HG02623 (cell line): ENCODE measurements around the gene TTC39A.

Source experiments
- ATAC-seq: cut with Tn5 transposase; IDR thresholded peaks from one replicate; pipeline ENCODE4 v1.9.1; 2021; ENCODE audit warnings: moderate library complexity; ENCODE audit not compliant: unreplicated experiment

Gene TTC39A

GRCh38 chr1:51330331-51331201 lies at the start of gene TTC39A:
Gene TTC39A, minus strand, starts transcription at chr1:51330562. Its CDS starts 85 bp downstream, at chr1:51330477.
- no peak for ATAC-seq

GRCh38 chr1:51378871-51379270 lies 48.5 kb upstream of the TTC39A start:
- ATAC-seq: no peak

- no peak for ATAC-seq
Observed at GRCh38 chr1:51373898-51374297, 43.5 kb upstream of the TTC39A start.

- ATAC-seq: no peak
Observed at GRCh38 chr1:51372561-51372960, 42.2 kb upstream of the TTC39A start.

- ATAC-seq: no peak
Observed at GRCh38 chr1:51369171-51369570, 38.8 kb upstream of the TTC39A start.

- ATAC-seq: no peak
Observed at GRCh38 chr1:51365774-51366173, 35.4 kb upstream of the TTC39A start.

GRCh38 chr1:51359879-51360278 lies 29.5 kb upstream of the TTC39A start:
- ATAC-seq: no peak

- no peak for ATAC-seq
Observed at GRCh38 chr1:51355382-51355781, 25.0 kb upstream of the TTC39A start.

- no peak for ATAC-seq
Observed at GRCh38 chr1:51354416-51354815, 24.1 kb upstream of the TTC39A start.

- ATAC-seq: no peak
Observed at GRCh38 chr1:51351907-51352306, 21.5 kb upstream of the TTC39A start.

GRCh38 chr1:51349862-51350261 lies 19.5 kb upstream of the TTC39A start:
- no peak for ATAC-seq

GRCh38 chr1:51348147-51348527 lies 17.8 kb upstream of the TTC39A start:
- ATAC-seq: no peak

GRCh38 chr1:51347398-51348146 lies 17.2 kb upstream of the TTC39A start:
- ATAC-seq: no peak

GRCh38 chr1:51346086-51346942 lies 16.0 kb upstream of the TTC39A start:
- ATAC-seq: no peak

- ATAC-seq: no peak
Observed at GRCh38 chr1:51345300-51345687, 14.9 kb upstream of the TTC39A start.

- no peak for ATAC-seq
Observed at GRCh38 chr1:51344602-51345299, 14.4 kb upstream of the TTC39A start.

GRCh38 chr1:51344276-51344601 lies 13.9 kb upstream of the TTC39A start:
- no peak for ATAC-seq

- no peak for ATAC-seq
Observed at GRCh38 chr1:51343624-51344023, 13.3 kb upstream of the TTC39A start.

- no peak for ATAC-seq
Observed at GRCh38 chr1:51342591-51343206, 12.3 kb upstream of the TTC39A start.

GRCh38 chr1:51341876-51342496 lies 11.6 kb upstream of the TTC39A start:
- ATAC-seq: peak; percentile 68
